ENCODE data around the gene RAB30.

RAB30 gene

GRCh38 chr11:83070731-83071566 lies 748 bp downstream of the RAB30 start:
- peak; percentile 60 for DNase-seq (ENCODE audit: low spot score)

- peak; percentile 30 for DNase-seq (ENCODE audit: low spot score)
Measured at GRCh38 chr11:83070044-83070701, 1.5 kb downstream of the RAB30 start.

DNA sequence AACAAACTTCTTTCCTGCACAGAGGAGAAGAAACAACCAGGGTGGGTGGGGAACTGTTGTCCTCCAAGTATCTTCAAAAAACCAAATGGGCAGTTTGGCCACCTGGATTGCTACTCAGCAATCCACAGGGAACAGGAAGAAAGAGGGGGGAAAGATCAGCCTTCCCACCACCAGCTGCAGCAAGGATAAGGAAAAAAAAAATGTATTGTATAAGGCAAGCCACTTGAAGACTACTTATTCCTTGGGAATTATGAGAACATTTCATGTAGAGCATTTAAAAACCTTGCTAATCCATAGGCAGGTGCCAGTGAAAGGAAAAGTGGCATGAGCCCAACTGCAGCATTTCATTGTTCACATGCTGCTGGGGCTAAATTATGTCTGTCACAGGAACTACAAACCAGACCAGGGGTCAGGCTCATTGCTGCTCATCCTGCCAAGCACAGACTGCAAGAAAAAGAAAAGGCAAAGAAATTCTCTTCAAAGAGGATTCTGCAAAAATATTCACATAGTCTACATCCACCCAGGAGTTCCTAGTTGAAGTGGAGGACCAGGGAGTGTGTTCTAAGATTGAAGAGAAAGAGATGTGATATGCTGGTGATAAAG lies 2.2 kb downstream of the RAB30 start:
- peak; percentile 56 for DNase-seq (ENCODE audit: low spot score)

DNA sequence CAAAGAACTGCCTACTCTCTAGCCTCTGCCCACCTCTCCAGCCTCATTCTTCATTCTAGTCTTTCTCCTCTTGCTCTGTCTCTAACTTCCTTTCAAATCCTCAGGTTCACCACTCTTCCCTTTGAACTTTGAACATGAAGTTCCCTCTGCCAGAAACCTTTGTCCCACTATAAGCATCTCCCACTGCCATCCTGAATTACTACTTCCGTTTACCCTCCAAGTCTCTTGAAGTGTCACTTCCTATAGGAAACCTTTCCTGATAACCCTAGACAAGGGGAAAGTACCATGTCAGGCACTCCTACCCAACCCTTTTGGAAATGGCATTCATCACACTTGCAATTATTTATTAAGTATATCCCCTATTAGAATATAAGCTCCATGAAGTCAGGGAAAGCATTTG lies 3.1 kb downstream of the RAB30 start:
- no peak for DNase-seq (ENCODE audit: low spot score)

- DNase-seq (ENCODE audit: low spot score): peak; percentile 51
Measured at GRCh38 chr11:83064011-83064410, 7.7 kb downstream of the RAB30 start.

- peak; percentile 96 for DNase-seq (ENCODE audit: low spot score)
Measured at GRCh38 chr11:83063073-83063754, 8.5 kb downstream of the RAB30 start.

- DNase-seq (ENCODE audit: low spot score): peak; percentile 81
Measured at GRCh38 chr11:83061883-83062282, 9.8 kb downstream of the RAB30 start.

DNA sequence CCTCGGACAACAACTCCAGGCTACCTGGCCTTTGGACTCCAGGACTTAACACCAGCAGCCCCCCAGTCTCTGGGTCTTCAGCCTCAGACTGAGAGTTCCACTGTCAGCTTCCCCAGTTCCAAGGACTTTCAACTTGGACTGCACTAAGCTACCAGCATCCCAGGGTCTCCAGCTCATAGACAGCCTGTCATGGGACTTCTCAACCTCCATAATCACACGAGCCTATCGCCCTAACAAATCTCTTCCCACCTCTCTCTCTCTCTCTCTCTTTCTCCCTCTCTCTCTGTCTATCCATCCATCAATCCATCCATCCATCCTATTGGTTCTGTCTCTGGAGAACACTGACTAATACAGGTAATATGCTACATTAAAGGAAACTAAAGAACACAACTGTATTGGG lies 10.7 kb downstream of the RAB30 start:
- DNase-seq (ENCODE audit: low spot score): no peak

DNA sequence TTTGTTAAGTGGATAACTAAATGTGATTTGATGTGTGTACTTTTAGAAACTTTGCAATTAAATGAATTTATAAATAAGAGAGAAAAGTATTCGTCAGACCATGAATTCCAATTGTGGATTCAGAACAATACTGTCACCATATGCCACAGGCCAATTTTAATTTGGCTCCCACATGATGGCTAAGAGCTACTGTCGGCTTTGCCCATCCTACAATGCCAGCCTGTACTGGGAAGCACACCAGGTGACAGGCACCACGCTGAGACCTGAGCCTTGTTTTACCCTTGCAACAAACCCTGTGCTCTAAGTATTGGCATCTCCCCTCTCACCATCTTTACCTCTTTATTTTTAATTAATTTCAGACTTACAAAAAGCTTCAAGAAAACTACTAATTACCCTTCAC lies 14.0 kb downstream of the RAB30 start:
- DNase-seq (ENCODE audit: low spot score): no peak

- DNase-seq (ENCODE audit: low spot score): no peak
Measured at GRCh38 chr11:83056611-83057010, 15.1 kb downstream of the RAB30 start.

DNA sequence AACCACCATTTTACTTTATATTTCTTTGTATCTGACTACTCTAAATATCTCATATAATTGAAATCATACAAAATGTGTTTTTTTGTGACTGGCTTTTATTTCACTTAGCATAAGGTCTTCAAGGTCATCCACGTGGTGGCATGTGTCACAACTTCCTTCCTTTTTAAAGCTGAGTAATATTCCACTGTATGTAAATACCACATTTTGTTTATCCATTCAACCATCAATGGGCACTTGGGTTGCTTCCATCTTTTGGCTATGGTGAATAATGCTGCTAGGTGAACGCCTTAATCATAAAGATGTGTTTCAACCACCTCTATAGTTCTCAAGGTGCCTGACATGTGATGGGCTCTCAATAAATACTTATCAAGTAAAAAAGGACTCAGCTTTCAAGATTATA lies 15.5 kb downstream of the RAB30 start:
- no peak for DNase-seq (ENCODE audit: low spot score)

GRCh38 chr11:83054904-83055380 lies 16.8 kb downstream of the RAB30 start:
- DNase-seq (ENCODE audit: low spot score): peak; percentile 72

GRCh38 chr11:83054001-83054400 lies 17.7 kb downstream of the RAB30 start:
- DNase-seq (ENCODE audit: low spot score): peak; percentile 63

DNA sequence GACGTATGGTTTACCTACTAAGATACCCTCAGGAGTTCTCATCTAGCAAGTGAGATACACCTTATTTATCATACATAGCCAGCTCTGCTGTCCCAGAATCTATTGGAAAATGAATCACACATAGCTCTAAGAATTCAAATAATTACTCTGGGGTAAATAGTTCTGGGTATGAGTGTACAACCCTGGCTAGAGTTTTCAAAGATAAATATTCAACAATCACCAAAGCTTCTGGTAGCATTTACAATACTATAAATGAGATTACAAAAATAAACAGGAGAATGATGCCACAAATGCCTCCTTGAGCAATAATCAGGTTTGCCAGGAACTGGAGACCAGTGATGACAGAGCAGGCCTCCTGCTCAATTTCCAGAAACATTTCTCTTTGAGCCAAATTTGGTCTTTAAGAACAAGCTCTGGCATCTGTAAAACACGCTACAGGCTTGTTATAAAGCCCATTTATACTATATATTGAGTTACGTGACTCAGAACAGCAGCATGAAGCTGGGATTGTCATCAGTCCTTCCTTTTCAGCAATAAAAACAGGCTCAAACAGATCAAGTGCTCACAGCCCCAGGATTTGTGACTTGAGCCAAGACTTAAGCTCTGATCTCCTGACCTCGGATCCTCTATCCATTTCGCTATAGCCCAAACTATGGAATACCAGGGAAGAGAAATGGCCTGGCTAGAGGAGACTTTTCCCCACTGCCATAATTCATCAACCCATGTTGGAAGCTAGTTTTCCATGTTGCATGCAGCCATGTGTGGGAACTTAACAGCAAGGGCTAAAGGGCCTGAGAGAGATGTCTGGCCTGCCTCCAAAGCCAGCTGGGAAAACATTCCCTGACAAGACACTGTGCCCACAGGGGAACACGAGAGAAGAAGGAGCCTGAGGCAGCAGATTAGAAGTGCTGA lies 19.7 kb downstream of the RAB30 start:
- no peak for DNase-seq (ENCODE audit: low spot score)

DNA sequence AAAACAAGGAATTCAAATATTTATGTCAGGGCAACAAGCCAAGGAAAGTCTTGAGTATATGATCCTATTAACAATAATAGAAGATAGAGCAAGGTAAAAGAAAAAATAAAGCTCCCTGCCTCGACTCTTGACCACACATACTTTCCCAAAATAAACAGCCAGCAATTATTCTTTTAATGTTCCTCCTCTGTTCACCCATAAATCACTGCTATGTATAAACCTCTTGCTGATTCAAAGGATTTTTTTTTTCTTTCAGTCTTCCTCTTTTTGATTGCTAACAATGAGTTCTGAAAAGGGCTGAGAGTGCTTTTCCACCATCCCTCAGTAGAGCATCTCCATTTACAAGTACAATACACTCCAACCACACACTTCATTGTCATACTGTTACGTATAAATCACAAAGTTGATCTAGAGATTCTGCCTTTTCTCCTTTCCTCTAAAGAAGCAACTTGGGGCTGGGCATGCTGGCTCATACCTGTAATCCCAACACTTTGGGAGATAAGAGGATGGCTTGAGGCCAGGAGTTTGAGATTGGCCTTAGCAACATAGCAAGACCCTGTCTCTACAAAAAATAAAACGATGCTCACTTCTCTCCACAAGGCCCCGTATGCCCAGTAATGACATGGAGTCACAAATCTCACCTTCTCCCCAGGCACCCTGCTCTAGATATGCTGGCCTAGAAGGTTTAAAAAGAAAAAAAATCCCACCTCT lies 24.0 kb downstream of the RAB30 start:
- no peak for DNase-seq (ENCODE audit: low spot score)

GRCh38 chr11:83046621-83047172 lies 25.0 kb downstream of the RAB30 start:
- no peak for DNase-seq (ENCODE audit: low spot score)

GRCh38 chr11:83044958-83045712 lies 26.6 kb downstream of the RAB30 start:
- no peak for DNase-seq (ENCODE audit: low spot score)

GRCh38 chr11:83042964-83043711 lies 28.6 kb downstream of the RAB30 start:
- DNase-seq (ENCODE audit: low spot score): no peak

GRCh38 chr11:83041126-83041525 lies 30.6 kb downstream of the RAB30 start:
- DNase-seq (ENCODE audit: low spot score): no peak

Data from NAMALWA (cell line).